Fibroblast of the conjunctiva (primary cell): ENCODE results near the gene NDE1.
"Not testable (repeated sequence)": the region's sequence is repeated elsewhere in the genome, so short reads cannot be mapped to it uniquely, and the experiment has no call there.

Source experiments
- DNase-seq: peaks from one replicate; pipeline ENCODE4 v3.0.0-alpha.2; 2010; ENCODE audit warnings: low read depth

Gene NDE1

GRCh38 chr16:15701367-15701766, 51.3 kb downstream of the NDE1 start:
- no peak for DNase-seq

GRCh38 chr16:15701975-15702970, 52.2 kb downstream of the NDE1 start:
- DNase-seq: no peak

GRCh38 chr16:15703029-15703736, 53.1 kb downstream of the NDE1 start:
- no peak for DNase-seq

- peak; percentile 56 for DNase-seq
Measured at GRCh38 chr16:15704545-15704987, 54.5 kb downstream of the NDE1 start.

- DNase-seq: no peak
Measured at GRCh38 chr16:15705064-15705565, 55.1 kb downstream of the NDE1 start.

- no peak for DNase-seq
Measured at GRCh38 chr16:15707332-15707731, 57.3 kb downstream of the NDE1 start.

GRCh38 chr16:15708096-15708495, 58.1 kb downstream of the NDE1 start:
- DNase-seq: no peak

- no peak for DNase-seq
Measured at GRCh38 chr16:15708997-15709396, 59.0 kb downstream of the NDE1 start.

GRCh38 chr16:15714393-15715172, 64.5 kb downstream of the NDE1 start:
- no peak for DNase-seq

GRCh38 chr16:15715221-15715620, 65.2 kb downstream of the NDE1 start:
- DNase-seq: no peak

GRCh38 chr16:15716694-15717447, 66.8 kb downstream of the NDE1 start:
- DNase-seq: no peak

GRCh38 chr16:15721018-15721417, 71.0 kb downstream of the NDE1 start:
- DNase-seq: no peak

GRCh38 chr16:15723808-15724207, 73.8 kb downstream of the NDE1 start:
- DNase-seq: no peak

- DNase-seq: no peak
Measured at GRCh38 chr16:15725641-15726240, 75.7 kb downstream of the NDE1 start.

- no peak for DNase-seq
Measured at GRCh38 chr16:15726715-15727114, 76.7 kb downstream of the NDE1 start.

- not testable (repeated sequence) for DNase-seq
Measured at GRCh38 chr16:15727697-15728096, 77.7 kb downstream of the NDE1 start.

- no peak for DNase-seq
Measured at GRCh38 chr16:15729152-15729551, 79.1 kb downstream of the NDE1 start.

GRCh38 chr16:15732416-15732815, 82.4 kb downstream of the NDE1 start:
- no peak for DNase-seq

GRCh38 chr16:15735610-15736009, 85.6 kb downstream of the NDE1 start:
- DNase-seq: no peak

- no peak for DNase-seq
Measured at GRCh38 chr16:15736529-15736928, 86.5 kb downstream of the NDE1 start.

GRCh38 chr16:15737140-15737644, 87.1 kb downstream of the NDE1 start:
- no peak for DNase-seq
